ENCODE measurements around the gene TBC1D22A. TPM values are rescaled to one million over a fixed set of nuclear protein-coding genes. Genes with fewer than 3 reads are reported as not detected.

Gene TBC1D22A
- total RNA-seq, 1 experiment from 2014 or later, result 20.9 TPM

DNA sequence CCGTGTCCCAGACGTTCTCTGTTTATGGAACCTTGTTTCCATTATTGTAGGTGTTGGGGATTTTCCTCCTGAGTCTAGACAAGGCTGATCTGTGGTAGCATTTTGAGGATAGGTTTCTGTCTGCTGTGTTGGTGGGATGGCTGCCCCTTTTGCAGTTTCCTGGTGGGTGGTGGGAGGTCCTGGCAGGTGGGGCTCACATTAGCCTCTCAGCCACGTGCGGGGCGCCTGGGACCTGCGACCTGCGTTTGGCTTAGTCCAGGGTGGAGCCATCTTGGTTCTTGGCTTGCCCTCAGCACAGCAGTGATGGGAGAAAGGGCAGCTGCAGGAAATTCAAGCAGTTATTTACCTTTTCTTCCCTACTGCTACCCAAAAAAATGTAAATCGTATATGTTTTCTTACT is 143.4 kb downstream of the TBC1D22A start:
- ChIA-PET CTCF (no interaction called here), RAD21 (ENCODE audit: low non-redundant PET in 1 of 2, low total read pairs in 2 of 2, uncharacterized antibody in 2 of 2, unreplicated experiment in 2 of 2) (no interaction called here), POLR2A (no interaction called here)
- Histone ChIP-seq H3K27me3 (ENCODE audit: insufficient read depth, low read length) (no peaks in the 10 kb centered on the region), H4K20me1 (ENCODE audit: insufficient read depth) (no peaks in the 10 kb centered on the region), H3K9me2 (ENCODE audit: insufficient read depth) (no peaks in the 10 kb centered on the region), H3K79me2 (ENCODE audit: insufficient read depth, low read length) (no peaks in the 10 kb centered on the region), H3K36me3 (ENCODE audit: control insufficient read depth in 1 of 2, insufficient read depth in 2 of 2, low read length in 2 of 2) (no peaks in the 10 kb centered on the region), H2AFZ (ENCODE audit: low read depth, low read length, poor library complexity, severe bottlenecking) (no peak overlapping the region), H3K4me1 (ENCODE audit: control insufficient read depth in 1 of 2, insufficient read depth in 2 of 2, low read length in 2 of 2) (no peaks in the 10 kb centered on the region), H3K4me2 (ENCODE audit: low read length) (no peak overlapping the region), H3K4me3 (replicated peaks in 1 of 2; ENCODE audit: low read depth in 1 of 2, low read length in 2 of 2) (no peak overlapping the region), H3K27ac (ENCODE audit: low read depth, low read length) (no peak overlapping the region), H3K9ac (ENCODE audit: low read length) (no peak overlapping the region), H3K9me3 (ENCODE audit: control insufficient read depth in 1 of 2, insufficient read depth in 1 of 2, low read depth in 1 of 2, low read length in 2 of 2) (no peaks in the 10 kb centered on the region)
- DNase-seq (ENCODE audit: low read depth, low spot score) (no peak), ATAC-seq (no peak)
- intact Hi-C loops (cut with micrococcal nuclease), result no loop called here
- TF ChIP-seq ELF1 (IDR thresholded peaks at IDR 0.05; ENCODE audit: borderline replicate concordance, low read depth) (no peak), JUND (IDR thresholded peaks at IDR 0.05) (no peak), EZH2phosphoT487 (IDR thresholded peaks at IDR 0.05; ENCODE audit: borderline replicate concordance) (no peak), ZBTB33 (IDR thresholded peaks at IDR 0.05; ENCODE audit: extremely low read depth, insufficient replicate concordance, low read length) (no peak)
- TF ChIP-seq, protein P1, sequence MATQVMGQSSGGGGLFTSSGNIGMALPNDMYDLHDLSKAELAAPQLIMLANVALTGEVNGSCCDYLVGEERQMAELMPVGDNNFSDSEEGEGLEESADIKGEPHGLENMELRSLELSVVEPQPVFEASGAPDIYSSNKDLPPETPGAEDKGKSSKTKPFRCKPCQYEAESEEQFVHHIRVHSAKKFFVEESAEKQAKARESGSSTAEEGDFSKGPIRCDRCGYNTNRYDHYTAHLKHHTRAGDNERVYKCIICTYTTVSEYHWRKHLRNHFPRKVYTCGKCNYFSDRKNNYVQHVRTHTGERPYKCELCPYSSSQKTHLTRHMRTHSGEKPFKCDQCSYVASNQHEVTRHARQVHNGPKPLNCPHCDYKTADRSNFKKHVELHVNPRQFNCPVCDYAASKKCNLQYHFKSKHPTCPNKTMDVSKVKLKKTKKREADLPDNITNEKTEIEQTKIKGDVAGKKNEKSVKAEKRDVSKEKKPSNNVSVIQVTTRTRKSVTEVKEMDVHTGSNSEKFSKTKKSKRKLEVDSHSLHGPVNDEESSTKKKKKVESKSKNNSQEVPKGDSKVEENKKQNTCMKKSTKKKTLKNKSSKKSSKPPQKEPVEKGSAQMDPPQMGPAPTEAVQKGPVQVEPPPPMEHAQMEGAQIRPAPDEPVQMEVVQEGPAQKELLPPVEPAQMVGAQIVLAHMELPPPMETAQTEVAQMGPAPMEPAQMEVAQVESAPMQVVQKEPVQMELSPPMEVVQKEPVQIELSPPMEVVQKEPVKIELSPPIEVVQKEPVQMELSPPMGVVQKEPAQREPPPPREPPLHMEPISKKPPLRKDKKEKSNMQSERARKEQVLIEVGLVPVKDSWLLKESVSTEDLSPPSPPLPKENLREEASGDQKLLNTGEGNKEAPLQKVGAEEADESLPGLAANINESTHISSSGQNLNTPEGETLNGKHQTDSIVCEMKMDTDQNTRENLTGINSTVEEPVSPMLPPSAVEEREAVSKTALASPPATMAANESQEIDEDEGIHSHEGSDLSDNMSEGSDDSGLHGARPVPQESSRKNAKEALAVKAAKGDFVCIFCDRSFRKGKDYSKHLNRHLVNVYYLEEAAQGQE (IDR thresholded peaks at IDR 0.05; ENCODE audit: low read depth), result no peak
- no TSS peak for BruUV-seq (replicated peaks)
